NCI-H526 treated with DMSO at 0.1 percent for 48 hours (cell line): ENCODE measurements around the gene SERF1A.
"Not testable (repeated sequence)": the region's sequence is repeated elsewhere in the genome, so short reads cannot be mapped to it uniquely, and the experiment has no call there.

ENCODE experiments used
- DNase-seq: peaks from one replicate; lab custom pipeline; 2025; lab: John Stamatoyannopoulos, UW

SERF1A gene

GRCh38 chr5:70900533-70901271, at the start of gene SERF1A:
TSS of gene SERF1A (plus strand) at chr5:70900669. CDS start at chr5:70900870, 201 bp downstream.
- DNase-seq, result not testable (repeated sequence)

- DNase-seq, result not testable (repeated sequence)
Measured at GRCh38 chr5:70866778-70867177, 33.7 kb upstream of the SERF1A start.

GRCh38 chr5:70870626-70871025, 29.8 kb upstream of the SERF1A start:
- DNase-seq, result not testable (repeated sequence)

GRCh38 chr5:70896076-70896475, 4.4 kb upstream of the SERF1A start:
- DNase-seq, result not testable (repeated sequence)

- DNase-seq, result not testable (repeated sequence)
Measured at GRCh38 chr5:70901272-70901571, 753 bp downstream of the SERF1A start.

GRCh38 chr5:70906624-70907023, 6.2 kb downstream of the SERF1A start:
- not testable (repeated sequence) for DNase-seq

- DNase-seq, result not testable (repeated sequence)
Measured at GRCh38 chr5:70916829-70917228, 16.4 kb downstream of the SERF1A start.

- DNase-seq, result not testable (repeated sequence)
Measured at GRCh38 chr5:70925211-70925562, 24.7 kb downstream of the SERF1A start.

- DNase-seq, result not testable (repeated sequence)
Measured at GRCh38 chr5:70931709-70932368, 31.4 kb downstream of the SERF1A start.

- DNase-seq, result not testable (repeated sequence)
Measured at GRCh38 chr5:70932560-70932959, 32.1 kb downstream of the SERF1A start.

- not testable (repeated sequence) for DNase-seq
Measured at GRCh38 chr5:70953068-70953467, 52.6 kb downstream of the SERF1A start.
